ENCODE measurements around the gene PRR5. TPM values are rescaled to one million over a fixed set of nuclear protein-coding genes. Genes with fewer than 3 reads are reported as not detected.
"Not testable (repeated sequence)": the region's sequence is repeated elsewhere in the genome, so short reads cannot be mapped to it uniquely, and the experiment has no call there.

PRR5 gene
- total RNA-seq, 1 donor from 2014 or later = 17.2 TPM

- H3K27ac ChIP-seq (ENCODE audit: low read depth, low read length); H3K9ac ChIP-seq (ENCODE audit: low read depth in 1 of 3, low read length in 3 of 3); H3K4me3 ChIP-seq (ENCODE audit: low read length in 3 of 3); H3K36me3 ChIP-seq (ENCODE audit: control insufficient read depth in 3 of 3, insufficient read depth in 3 of 3, low read length in 3 of 3); H3K4me1 ChIP-seq (ENCODE audit: control insufficient read depth in 3 of 3, insufficient read depth in 3 of 3, low read length in 3 of 3); H3K9me3 ChIP-seq (ENCODE audit: control insufficient read depth in 3 of 3, low read length in 3 of 3): not testable (repeated sequence)
- peaks cover 26 to 46% (median 28%) of the 10 kb centered on the region in 3 donors for H3K27me3 ChIP-seq (ENCODE audit: control insufficient read depth in 3 of 3, insufficient read depth in 3 of 3, low read length in 3 of 3)
Observed at GRCh38 chr22:44747784-44748127, 45.8 kb downstream of the PRR5 start.

- no peaks in the 10 kb centered on the region for H3K4me1 ChIP-seq (ENCODE audit: control insufficient read depth in 3 of 3, insufficient read depth in 3 of 3, low read length in 3 of 3)
- H3K27ac ChIP-seq (ENCODE audit: low read depth, low read length) = no peak overlapping the region
- no peak overlapping the region for H3K9ac ChIP-seq (ENCODE audit: low read depth in 1 of 3, low read length in 3 of 3)
- H3K9me3 ChIP-seq (ENCODE audit: control insufficient read depth in 3 of 3, low read length in 3 of 3) = no peaks in the 10 kb centered on the region
- no peak overlapping the region for H3K4me3 ChIP-seq (ENCODE audit: low read length in 3 of 3)
- H3K27me3 ChIP-seq (ENCODE audit: control insufficient read depth in 3 of 3, insufficient read depth in 3 of 3, low read length in 3 of 3) = peaks cover 28 to 46% (median 30%) of the 10 kb centered on the region in 3 donors
- no peaks in the 10 kb centered on the region for H3K36me3 ChIP-seq (ENCODE audit: control insufficient read depth in 3 of 3, insufficient read depth in 3 of 3, low read length in 3 of 3)
Observed at GRCh38 chr22:44748524-44748923, 46.5 kb downstream of the PRR5 start.

GRCh38 chr22:44750481-44750880 lies 48.5 kb downstream of the PRR5 start:
- Histone ChIP-seq H3K36me3 (ENCODE audit: control insufficient read depth in 3 of 3, insufficient read depth in 3 of 3, low read length in 3 of 3) (no peaks in the 10 kb centered on the region), H3K4me3 (ENCODE audit: low read length in 3 of 3) (no peak overlapping the region), H3K4me1 (ENCODE audit: control insufficient read depth in 3 of 3, insufficient read depth in 3 of 3, low read length in 3 of 3) (peaks cover 0 to 3% (median 0%) of the 10 kb centered on the region in 3 donors), H3K9me3 (ENCODE audit: control insufficient read depth in 3 of 3, low read length in 3 of 3) (no peaks in the 10 kb centered on the region), H3K9ac (ENCODE audit: low read depth in 1 of 3, low read length in 3 of 3) (no peak overlapping the region), H3K27ac (ENCODE audit: low read depth, low read length) (no peak overlapping the region), H3K27me3 (ENCODE audit: control insufficient read depth in 3 of 3, insufficient read depth in 3 of 3, low read length in 3 of 3) (peaks cover 35 to 52% (median 36%) of the 10 kb centered on the region in 3 donors)

- Histone ChIP-seq H3K4me1 (ENCODE audit: control insufficient read depth in 3 of 3, insufficient read depth in 3 of 3, low read length in 3 of 3) (peaks cover 0 to 3% (median 0%) of the 10 kb centered on the region in 3 donors), H3K36me3 (ENCODE audit: control insufficient read depth in 3 of 3, insufficient read depth in 3 of 3, low read length in 3 of 3) (no peaks in the 10 kb centered on the region), H3K27me3 (ENCODE audit: control insufficient read depth in 3 of 3, insufficient read depth in 3 of 3, low read length in 3 of 3) (peaks cover 33 to 49% (median 37%) of the 10 kb centered on the region in 3 donors), H3K4me3 (ENCODE audit: low read length in 3 of 3) (no peak within 1 kb of the TSS), H3K27ac (ENCODE audit: low read depth, low read length) (no peak within 1 kb of the TSS), H3K9ac (ENCODE audit: low read depth in 1 of 3, low read length in 3 of 3) (no peak within 1 kb of the TSS), H3K9me3 (ENCODE audit: control insufficient read depth in 3 of 3, low read length in 3 of 3) (no peaks in the 10 kb centered on the region)
Observed at GRCh38 chr22:44752285-44753188, 50.5 kb downstream of the PRR5 start, which contains the start of gene ARHGAP8. TSS of gene ARHGAP8 (plus strand) at chr22:44752575. CDS start at chr22:44786528, 33,953 bp downstream.

GRCh38 chr22:44753189-44754042 lies 51.4 kb downstream of the PRR5 start:
- Histone ChIP-seq H3K4me3 (ENCODE audit: low read length in 3 of 3) (no peak overlapping the region), H3K36me3 (ENCODE audit: control insufficient read depth in 3 of 3, insufficient read depth in 3 of 3, low read length in 3 of 3) (no peaks in the 10 kb centered on the region), H3K4me1 (ENCODE audit: control insufficient read depth in 3 of 3, insufficient read depth in 3 of 3, low read length in 3 of 3) (peaks cover 0 to 3% (median 2%) of the 10 kb centered on the region in 3 donors), H3K27me3 (ENCODE audit: control insufficient read depth in 3 of 3, insufficient read depth in 3 of 3, low read length in 3 of 3) (peaks cover 33 to 47% (median 37%) of the 10 kb centered on the region in 3 donors), H3K27ac (ENCODE audit: low read depth, low read length) (no peak overlapping the region), H3K9ac (ENCODE audit: low read depth in 1 of 3, low read length in 3 of 3) (no peak overlapping the region), H3K9me3 (ENCODE audit: control insufficient read depth in 3 of 3, low read length in 3 of 3) (no peaks in the 10 kb centered on the region)

GRCh38 chr22:44754998-44755397 lies 53.0 kb downstream of the PRR5 start:
- Histone ChIP-seq H3K27ac (ENCODE audit: low read depth, low read length) (no peak overlapping the region), H3K27me3 (ENCODE audit: control insufficient read depth in 3 of 3, insufficient read depth in 3 of 3, low read length in 3 of 3) (peaks cover 37 to 46% (median 42%) of the 10 kb centered on the region in 3 donors), H3K36me3 (ENCODE audit: control insufficient read depth in 3 of 3, insufficient read depth in 3 of 3, low read length in 3 of 3) (no peaks in the 10 kb centered on the region), H3K4me3 (ENCODE audit: low read length in 3 of 3) (no peak overlapping the region), H3K9ac (ENCODE audit: low read depth in 1 of 3, low read length in 3 of 3) (no peak overlapping the region), H3K9me3 (ENCODE audit: control insufficient read depth in 3 of 3, low read length in 3 of 3) (no peaks in the 10 kb centered on the region), H3K4me1 (ENCODE audit: control insufficient read depth in 3 of 3, insufficient read depth in 3 of 3, low read length in 3 of 3) (peaks cover 0 to 3% (median 3%) of the 10 kb centered on the region in 3 donors)

GRCh38 chr22:44755417-44755816 lies 53.4 kb downstream of the PRR5 start:
- no peak overlapping the region for H3K9ac ChIP-seq (ENCODE audit: low read depth in 1 of 3, low read length in 3 of 3)
- H3K27me3 ChIP-seq (ENCODE audit: control insufficient read depth in 3 of 3, insufficient read depth in 3 of 3, low read length in 3 of 3) = peaks cover 34 to 43% (median 41%) of the 10 kb centered on the region in 3 donors
- no peaks in the 10 kb centered on the region for H3K9me3 ChIP-seq (ENCODE audit: control insufficient read depth in 3 of 3, low read length in 3 of 3)
- no peak overlapping the region for H3K27ac ChIP-seq (ENCODE audit: low read depth, low read length)
- no peaks in the 10 kb centered on the region for H3K36me3 ChIP-seq (ENCODE audit: control insufficient read depth in 3 of 3, insufficient read depth in 3 of 3, low read length in 3 of 3)
- H3K4me1 ChIP-seq (ENCODE audit: control insufficient read depth in 3 of 3, insufficient read depth in 3 of 3, low read length in 3 of 3) = peaks cover 0 to 3% (median 3%) of the 10 kb centered on the region in 3 donors
- no peak overlapping the region for H3K4me3 ChIP-seq (ENCODE audit: low read length in 3 of 3)

GRCh38 chr22:44755956-44756361 lies 54.0 kb downstream of the PRR5 start:
- no peaks in the 10 kb centered on the region for H3K9me3 ChIP-seq (ENCODE audit: control insufficient read depth in 3 of 3, low read length in 3 of 3)
- no peaks in the 10 kb centered on the region for H3K36me3 ChIP-seq (ENCODE audit: control insufficient read depth in 3 of 3, insufficient read depth in 3 of 3, low read length in 3 of 3)
- no peak overlapping the region for H3K4me3 ChIP-seq (ENCODE audit: low read length in 3 of 3)
- peaks cover 30 to 45% (median 38%) of the 10 kb centered on the region in 3 donors for H3K27me3 ChIP-seq (ENCODE audit: control insufficient read depth in 3 of 3, insufficient read depth in 3 of 3, low read length in 3 of 3)
- peaks cover 0 to 3% (median 3%) of the 10 kb centered on the region in 3 donors for H3K4me1 ChIP-seq (ENCODE audit: control insufficient read depth in 3 of 3, insufficient read depth in 3 of 3, low read length in 3 of 3)
- H3K27ac ChIP-seq (ENCODE audit: low read depth, low read length) = no peak overlapping the region
- H3K9ac ChIP-seq (ENCODE audit: low read depth in 1 of 3, low read length in 3 of 3) = no peak overlapping the region

- H3K4me3 ChIP-seq (ENCODE audit: low read length in 3 of 3) = no peak overlapping the region
- peaks cover 22 to 36% (median 25%) of the 10 kb centered on the region in 3 donors for H3K27me3 ChIP-seq (ENCODE audit: control insufficient read depth in 3 of 3, insufficient read depth in 3 of 3, low read length in 3 of 3)
- no peak overlapping the region for H3K9ac ChIP-seq (ENCODE audit: low read depth in 1 of 3, low read length in 3 of 3)
- H3K4me1 ChIP-seq (ENCODE audit: control insufficient read depth in 3 of 3, insufficient read depth in 3 of 3, low read length in 3 of 3) = peaks cover 0 to 3% (median 3%) of the 10 kb centered on the region in 3 donors
- H3K9me3 ChIP-seq (ENCODE audit: control insufficient read depth in 3 of 3, low read length in 3 of 3) = no peaks in the 10 kb centered on the region
- no peak overlapping the region for H3K27ac ChIP-seq (ENCODE audit: low read depth, low read length)
- no peaks in the 10 kb centered on the region for H3K36me3 ChIP-seq (ENCODE audit: control insufficient read depth in 3 of 3, insufficient read depth in 3 of 3, low read length in 3 of 3)
Observed at GRCh38 chr22:44758344-44758973, 56.5 kb downstream of the PRR5 start.
